ENCODE results near the gene DGKZ. TPM values are rescaled to one million over a fixed set of nuclear protein-coding genes. Genes with fewer than 3 reads are reported as not detected.

The DGKZ gene
- total and polyA plus RNA-seq, 2 of the 13 experiments (the other 11 are each of a cell fraction or from before 2014, with no cell fraction given) = 15.8 to 20.7 TPM

- TF ChIP-seq ZMAT5 (CRISPR knock-in tag; IDR thresholded peaks at IDR 0.05; ENCODE audit: borderline replicate concordance, low read depth) (no peak), ZNF224 (CRISPR knock-in tag; IDR thresholded peaks at IDR 0.05) (0 out of 2 replicates have a peak, but pooled peaks have one; percentile 27), ZFY (CRISPR knock-in tag; IDR thresholded peaks at IDR 0.05) (peak; percentile 77), ATRX (CRISPR knock-in tag; IDR thresholded peaks at IDR 0.05; ENCODE audit: borderline replicate concordance) (no peak), ZNF746 (CRISPR knock-in tag; IDR thresholded peaks at IDR 0.05) (peak; percentile 24; the same call in 1 of the 2 replicates), NCOA5 (CRISPR knock-in tag; IDR thresholded peaks at IDR 0.05) (no peak), HNF4A (CRISPR knock-in tag; IDR thresholded peaks at IDR 0.05) (peak; percentile 34), ZNF574 (CRISPR knock-in tag; IDR thresholded peaks at IDR 0.05) (no peak; the same call in none of the 2 replicates), ZSCAN29 (CRISPR knock-in tag; conservative IDR thresholded peaks at IDR 0.05) (no peak), PRMT3 (CRISPR knock-in tag; IDR thresholded peaks at IDR 0.05; ENCODE audit: borderline replicate concordance, low read depth) (no peak), GATAD2A (CRISPR knock-in tag; IDR thresholded peaks at IDR 0.05) (0 out of 2 replicates have a peak, but pooled peaks have one; percentile 18), ZNF564 (CRISPR knock-in tag; IDR thresholded peaks at IDR 0.05) (0 out of 2 replicates have a peak, but pooled peaks have one; percentile 33), ZFP36L2 (CRISPR knock-in tag; IDR thresholded peaks at IDR 0.05) (no peak), ZFP37 (CRISPR knock-in tag; IDR thresholded peaks at IDR 0.05; ENCODE audit: borderline replicate concordance) (no peak), ZBTB25 (CRISPR knock-in tag; IDR thresholded peaks at IDR 0.05) (peak; percentile 94), ZEB1 (IDR thresholded peaks at IDR 0.05; ENCODE audit: insufficient replicate concordance, low read depth) (no peak), REPIN1 (CRISPR knock-in tag; IDR thresholded peaks at IDR 0.05; ENCODE audit: borderline replicate concordance, low read depth) (0 out of 2 replicates have a peak, but pooled peaks have one; percentile 15), HNRNPLL (IDR thresholded peaks at IDR 0.05; ENCODE audit: low read depth, low read length, poor library complexity, severe bottlenecking) (peak; percentile 27), SMAD9 (CRISPR knock-in tag; IDR thresholded peaks at IDR 0.05) (0 out of 2 replicates have a peak, but pooled peaks have one; percentile 49), TEAD3 (CRISPR knock-in tag; optimal IDR thresholded peaks at IDR 0.05; ENCODE audit: borderline replicate concordance) (no peak), ZBTB8A (CRISPR knock-in tag; IDR thresholded peaks at IDR 0.05; ENCODE audit: borderline replicate concordance, low read depth) (no peak), HOXA3 (CRISPR knock-in tag; IDR thresholded peaks at IDR 0.05) (peak; percentile 32; the same call in 1 of the 2 replicates), ZNF503 (CRISPR knock-in tag; IDR thresholded peaks at IDR 0.05) (peak; percentile 53; the same call in 1 of the 2 replicates), RNF2 (conservative IDR thresholded peaks at IDR 0.05; ENCODE audit: low read depth) (no peak), GZF1 (CRISPR knock-in tag; IDR thresholded peaks at IDR 0.05) (no peak)
Observed at GRCh38 chr11:46380340-46381047, 33.2 kb downstream of the DGKZ start (continued).

Data from HepG2 (cell line).